GM13977 (cell line): ENCODE data around the gene DEAF1.
A peak's percentile ranks its signal among the peaks of the same experiment; 100 is the strongest.

Source experiments
- DNase-seq: peaks from one replicate; pipeline ENCODE4 v3.0.0; 2012; ENCODE audit warnings: low spot score
- CTCF ChIP-seq: IDR thresholded peaks from 2 replicates; pipeline ENCODE4 v1.5.1; 2012; ENCODE audit warnings: mild to moderate bottlenecking, control low read depth; ENCODE audit not compliant: insufficient read depth; ENCODE audit errors: extremely low read depth, missing control alignments
- in situ Hi-C: fragments of 300-500 bp; cut with MboI; formaldehyde crosslinking; loops from one replicate; pipeline ENCODE4 v1.12.0; 2022; ENCODE audit warnings: low sequenced_read_pairs, low pct_unique_long_range_greater_than_20kb, mixed read lengths, inconsistent platforms; ENCODE audit not compliant: unreplicated experiment

DEAF1 gene

DNA sequence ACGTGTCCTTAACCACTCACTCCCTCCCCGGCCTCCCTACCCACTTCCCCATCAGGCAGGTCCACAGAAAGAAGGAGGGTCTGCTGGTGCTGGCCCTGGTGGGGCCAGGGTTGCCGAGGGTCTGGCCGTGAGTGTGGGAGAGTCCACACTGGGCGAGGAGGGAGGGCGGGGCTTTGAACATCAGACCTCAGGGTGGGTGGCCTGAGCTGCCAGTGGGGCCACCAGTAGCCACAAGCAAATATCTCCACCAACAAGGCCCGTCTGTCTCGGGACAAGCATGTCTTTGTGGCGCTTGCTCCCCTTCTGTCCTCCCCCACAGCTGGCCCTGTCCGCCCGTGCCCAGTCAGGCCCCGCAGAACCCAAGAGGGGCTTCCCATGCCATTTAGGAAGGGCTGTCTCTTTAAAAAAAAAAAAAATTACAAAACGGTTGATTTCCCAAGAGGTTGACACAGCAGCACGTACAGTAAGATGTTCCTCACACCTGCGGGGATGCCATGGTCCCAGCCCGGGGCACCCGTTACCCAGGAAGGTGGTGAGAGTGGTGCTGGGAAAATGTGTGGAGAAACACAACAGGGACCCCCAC lies 34.6 kb upstream of the DEAF1 start:
- no peak for DNase-seq
- TF ChIP-seq CTCF, result no peak
- in situ Hi-C loops, result no loop called here

DNA sequence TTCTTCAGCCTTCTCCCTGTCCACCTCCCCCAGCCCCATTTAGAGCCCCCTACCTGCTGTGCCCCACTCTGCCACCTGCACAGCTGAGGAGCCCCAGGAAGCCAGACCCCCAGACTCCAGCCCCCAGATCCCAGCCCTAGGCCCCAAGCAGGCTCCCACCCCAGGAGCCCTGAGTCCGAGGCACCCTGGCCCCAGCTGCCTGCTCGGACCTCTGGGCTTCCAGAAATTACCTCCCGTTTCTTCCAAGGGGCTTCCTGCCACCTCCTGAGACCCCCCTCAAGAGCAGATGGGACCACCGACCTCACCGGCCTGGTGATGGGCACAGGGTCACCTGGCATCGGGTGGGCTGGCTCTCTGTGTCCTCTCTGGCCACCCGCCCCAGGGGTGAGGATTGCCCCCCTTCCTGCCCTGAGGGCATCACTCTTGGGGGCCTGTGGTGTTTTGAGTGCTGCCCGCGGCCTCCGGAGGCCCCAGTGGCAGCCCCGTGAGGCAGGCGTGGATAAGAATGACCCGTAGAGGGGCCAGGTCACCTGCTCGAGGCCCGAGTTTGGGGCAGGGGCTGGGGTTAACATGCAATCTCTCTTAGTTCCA lies 34.0 kb upstream of the DEAF1 start:
- in situ Hi-C loops, result no loop called here
- no peak for TF ChIP-seq CTCF
- no peak for DNase-seq

DNA sequence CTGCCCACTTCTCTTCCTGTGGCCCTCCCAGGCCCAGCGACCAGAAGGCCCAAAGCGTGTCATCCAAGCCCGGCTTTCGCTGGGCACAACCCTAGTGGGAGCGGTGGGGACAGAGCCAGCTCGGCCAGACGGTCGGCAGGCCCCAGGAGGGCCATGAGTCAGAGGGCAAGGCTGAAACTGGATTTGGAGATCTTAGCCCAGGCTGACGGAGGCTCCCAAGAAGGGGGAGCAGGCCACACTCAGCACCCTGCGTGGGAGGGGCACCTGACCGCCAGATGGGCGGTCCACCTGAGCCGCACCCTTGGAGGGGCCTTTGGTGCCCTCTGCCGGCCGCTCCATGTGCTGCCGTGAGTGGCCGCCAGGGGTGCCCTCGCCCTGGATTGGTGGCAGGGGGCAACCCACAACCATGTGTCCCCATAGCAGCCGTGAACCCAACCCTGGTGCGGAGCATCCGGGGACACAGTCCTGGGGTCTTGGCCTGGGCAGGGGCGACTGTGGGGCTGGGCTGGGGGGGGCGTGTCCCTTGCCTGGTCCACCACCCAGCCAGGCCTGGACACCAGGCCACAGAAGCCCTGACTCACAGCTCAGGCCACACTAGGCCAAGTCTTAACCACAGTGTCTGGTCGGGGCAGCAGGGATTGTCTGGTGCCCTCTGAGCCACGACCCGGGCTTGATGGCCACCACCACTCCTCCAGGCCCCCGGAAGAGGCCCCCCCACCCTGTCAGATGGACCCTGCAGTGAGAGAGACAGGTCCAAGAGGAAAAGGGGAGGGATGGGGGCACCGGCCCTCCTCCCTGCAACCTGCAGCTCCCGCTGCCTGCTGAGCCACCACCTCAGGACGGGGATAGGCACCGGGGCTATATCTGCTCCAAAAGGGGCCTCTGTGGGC lies 33.1 kb upstream of the DEAF1 start:
- peak; percentile 93 for DNase-seq
- TF ChIP-seq CTCF, result peak; percentile 99
- in situ Hi-C loops, result no loop called here

DNA sequence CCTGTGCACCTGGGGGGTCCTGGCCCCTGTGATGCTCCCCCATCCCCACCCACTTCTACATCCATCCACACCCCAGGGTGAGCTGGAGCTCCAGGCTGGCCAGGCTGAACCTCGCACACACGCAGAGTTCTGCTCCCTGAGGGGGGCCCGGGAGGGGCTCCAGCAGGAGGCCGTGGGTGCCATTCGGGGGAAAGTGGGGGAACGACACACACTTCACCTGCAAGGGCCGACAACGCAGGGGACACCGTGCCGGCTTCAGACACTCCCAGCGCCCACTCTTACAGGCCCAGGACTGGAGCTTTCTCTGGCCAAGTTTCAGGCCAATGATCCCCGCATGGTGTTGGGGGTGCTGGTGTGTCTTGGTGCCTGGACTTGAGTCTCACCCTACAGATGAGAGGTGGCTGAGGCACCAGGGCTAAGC lies 32.3 kb upstream of the DEAF1 start:
- no peak for TF ChIP-seq CTCF
- in situ Hi-C loops, result no loop called here

DNA sequence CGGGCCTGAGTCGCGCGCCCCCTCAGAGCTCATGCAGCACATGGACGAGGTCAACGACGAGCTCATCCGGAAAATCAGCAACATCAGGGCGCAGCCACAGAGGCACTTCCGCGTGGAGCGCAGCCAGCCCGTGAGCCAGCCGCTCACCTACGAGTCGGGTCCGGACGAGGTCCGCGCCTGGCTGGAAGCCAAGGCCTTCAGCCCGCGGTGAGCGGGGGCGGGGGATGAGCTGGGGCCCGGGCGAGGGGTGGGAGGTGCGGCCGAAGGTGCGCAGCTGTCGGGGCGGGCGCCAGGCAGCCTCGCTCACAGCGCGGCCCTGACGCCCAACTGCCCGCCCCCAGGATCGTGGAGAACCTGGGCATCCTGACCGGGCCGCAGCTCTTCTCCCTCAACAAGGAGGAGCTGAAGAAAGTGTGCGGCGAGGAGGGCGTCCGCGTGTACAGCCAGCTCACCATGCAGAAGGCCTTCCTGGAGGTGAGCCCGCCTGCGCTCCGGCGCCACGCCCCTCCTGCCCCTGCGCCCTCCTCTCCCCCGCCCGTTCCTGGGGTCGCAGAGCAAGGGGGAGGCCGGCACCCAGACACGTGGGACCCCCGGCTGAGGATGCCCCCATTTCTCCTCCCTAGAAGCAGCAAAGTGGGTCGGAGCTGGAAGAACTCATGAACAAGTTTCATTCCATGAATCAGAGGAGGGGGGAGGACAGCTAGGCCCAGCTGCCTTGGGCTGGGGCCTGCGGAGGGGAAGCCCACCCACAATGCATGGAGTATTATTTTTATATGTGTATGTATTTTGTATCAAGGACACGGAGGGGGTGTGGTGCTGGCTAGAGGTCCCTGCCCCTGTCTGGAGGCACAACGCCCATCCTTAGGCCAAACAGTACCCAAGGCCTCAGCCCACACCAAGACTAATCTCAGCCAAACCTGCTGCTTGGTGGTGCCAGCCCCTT lies 31.5 kb upstream of the DEAF1 start:
- no peak for TF ChIP-seq CTCF
- DNase-seq, result peak; percentile 89
- in situ Hi-C loops, result no loop called here

More for the DNA sequence above, 32.3 kb upstream of the DEAF1 start:
- DNase-seq, result no peak
